Activated T-cell treated with anti-CD3 and anti-CD28 coated beads for 48 hours (primary cell): Measurements from ENCODE around the gene FSIP1.

ENCODE experiments used
- DNase-seq: peaks from one replicate; pipeline ENCODE4 v3.0.0-alpha.2; 2020; ENCODE audit warnings: low read depth

Gene FSIP1

GRCh38 chr15:39582286-39582976 lies 200.2 kb downstream of the FSIP1 start:
- DNase-seq, result no peak

GRCh38 chr15:39581793-39582285 lies 200.8 kb downstream of the FSIP1 start:
- DNase-seq, result no peak

- DNase-seq, result no peak
Measured at GRCh38 chr15:39581242-39581792, 201.3 kb downstream of the FSIP1 start.

DNA sequence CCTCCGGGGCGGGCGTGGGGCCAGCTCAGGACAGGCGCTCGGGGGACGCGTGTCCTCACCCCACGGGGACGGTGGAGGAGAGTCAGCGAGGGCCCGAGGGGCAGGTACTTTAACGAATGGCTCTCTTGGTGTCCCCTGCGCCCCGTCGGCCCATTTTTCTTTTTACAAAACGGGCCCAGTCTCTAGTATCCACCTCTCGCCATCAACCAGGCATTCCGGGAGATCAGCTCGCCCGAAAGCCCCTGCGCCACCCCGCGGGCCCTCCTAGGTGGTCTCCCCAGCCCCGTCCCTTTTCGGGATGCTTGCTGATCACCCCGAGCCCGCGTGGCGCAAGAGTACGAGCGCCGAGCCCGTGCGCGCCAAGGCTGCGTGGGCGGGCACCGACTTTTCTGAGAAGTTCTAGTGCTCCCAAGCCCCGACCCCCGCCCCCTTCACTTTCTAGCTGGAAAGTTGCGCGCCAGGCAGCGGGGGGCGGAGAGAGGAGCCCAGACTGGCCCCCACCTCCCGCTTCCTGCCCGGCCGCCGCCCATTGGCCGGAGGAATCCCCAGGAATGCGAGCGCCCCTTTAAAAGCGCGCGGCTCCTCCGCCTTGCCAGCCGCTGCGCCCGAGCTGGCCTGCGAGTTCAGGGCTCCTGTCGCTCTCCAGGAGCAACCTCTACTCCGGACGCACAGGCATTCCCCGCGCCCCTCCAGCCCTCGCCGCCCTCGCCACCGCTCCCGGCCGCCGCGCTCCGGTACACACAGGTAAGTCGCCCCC lies 202.0 kb downstream of the FSIP1 start, which contains the start of gene THBS1:
Gene THBS1, plus strand, starts transcription at position 595 of the 757 bp plus-strand sequence. CDS start 779 bp downstream, outside the sequence.
- peak; percentile 42 for DNase-seq

- peak; percentile 89 for DNase-seq
Measured at GRCh38 chr15:39580117-39580484, 202.5 kb downstream of the FSIP1 start.

DNA sequence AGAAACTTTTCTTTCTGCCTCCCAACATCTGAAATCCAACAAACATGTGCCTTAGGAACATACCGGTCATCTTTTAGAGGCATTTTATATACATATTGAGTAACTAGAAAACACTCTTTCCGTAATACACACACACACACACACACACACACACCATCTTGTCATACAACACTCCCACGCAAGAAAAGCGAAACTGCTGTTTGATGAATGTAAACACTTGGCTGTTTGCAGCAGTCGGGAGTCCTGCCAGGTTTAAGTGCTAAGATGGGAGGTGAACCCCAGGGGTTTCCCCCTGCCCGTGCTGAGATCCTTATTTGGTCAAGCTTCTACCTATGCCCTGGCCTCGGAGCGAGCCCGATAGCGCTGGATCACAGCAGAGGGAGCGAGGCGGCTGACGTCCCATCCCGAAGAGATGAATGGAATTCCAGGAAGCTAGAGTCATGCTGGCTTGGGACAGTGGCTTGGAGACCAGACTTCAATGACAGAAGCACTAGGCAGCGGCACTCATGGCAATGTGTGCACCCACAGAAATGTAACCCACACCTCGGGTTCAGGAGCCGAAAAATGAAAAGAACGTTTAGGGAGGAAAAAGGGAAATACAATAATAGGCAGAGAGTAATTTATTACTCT lies 203.0 kb downstream of the FSIP1 start:
- no peak for DNase-seq

DNA sequence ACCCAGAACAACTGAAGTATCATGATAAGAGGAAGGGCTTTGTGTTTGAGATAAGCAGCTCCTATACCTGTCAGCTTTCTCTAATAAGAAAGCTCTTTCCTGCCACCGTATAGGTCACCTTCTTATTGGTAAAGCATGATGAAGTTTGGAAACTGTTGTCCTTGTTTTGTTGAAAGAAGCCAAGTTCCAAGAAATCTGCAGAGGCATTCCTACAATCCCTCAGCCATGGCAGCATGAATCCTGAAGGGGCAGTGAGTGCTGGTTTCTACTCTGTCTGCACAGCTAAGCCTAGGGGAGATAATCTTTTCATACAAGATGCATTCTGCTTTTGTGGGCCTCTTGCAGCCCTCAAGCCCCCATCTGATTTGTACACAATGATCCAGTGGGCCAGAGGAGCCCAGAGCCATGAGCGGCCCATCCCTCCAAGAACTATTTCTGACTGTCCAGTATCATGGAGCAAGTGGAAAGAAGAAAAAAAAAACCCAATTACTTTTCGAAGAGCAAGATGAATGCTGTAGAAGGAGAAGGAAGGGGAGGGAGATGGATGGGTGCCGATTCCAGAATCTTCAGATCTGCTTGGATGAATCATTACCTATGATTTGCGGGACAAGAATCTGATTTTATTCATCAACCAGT lies 203.7 kb downstream of the FSIP1 start:
- DNase-seq, result no peak

- DNase-seq, result no peak
Measured at GRCh38 chr15:39575180-39575579, 207.5 kb downstream of the FSIP1 start.

- DNase-seq, result no peak
Measured at GRCh38 chr15:39574427-39574826, 208.2 kb downstream of the FSIP1 start.

DNA sequence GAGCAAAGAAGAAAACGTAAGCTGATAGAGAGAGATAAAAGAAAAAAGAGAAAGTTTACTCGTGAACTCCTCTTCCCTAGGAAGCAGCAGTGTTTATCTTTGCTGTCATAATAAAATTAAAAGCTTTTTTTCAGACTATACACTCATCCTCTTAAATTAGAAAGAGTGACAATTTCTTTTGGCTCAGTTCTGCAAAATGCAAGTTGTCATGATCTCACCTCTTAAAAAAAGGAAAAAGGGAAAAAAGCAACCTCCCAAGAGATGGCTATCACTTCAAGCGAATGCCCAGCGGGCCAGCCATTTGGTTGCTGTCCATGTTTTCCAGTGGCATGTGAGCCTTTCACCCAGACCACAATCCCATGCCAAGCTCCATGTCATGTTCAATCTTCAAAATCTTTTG lies 208.8 kb downstream of the FSIP1 start:
- no peak for DNase-seq

DNA sequence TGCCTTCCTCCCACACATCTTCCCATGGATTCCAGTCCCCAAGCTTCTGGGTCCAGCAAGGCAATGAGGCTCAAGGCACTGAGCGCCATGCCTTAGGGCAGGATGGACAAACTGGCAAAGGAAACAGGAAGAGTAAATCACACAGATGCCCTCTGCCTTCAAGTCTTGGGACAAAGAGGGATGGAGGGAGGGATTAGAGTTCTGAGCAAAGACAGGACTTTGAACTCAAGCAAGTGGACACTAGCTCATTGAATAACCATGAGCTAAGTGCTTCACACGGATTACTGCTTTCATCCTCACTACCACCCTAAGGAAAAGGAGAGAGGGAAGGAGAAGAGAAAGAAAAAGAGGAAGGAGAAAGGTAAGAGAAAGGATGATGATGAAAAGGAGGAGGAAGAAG lies 209.4 kb downstream of the FSIP1 start:
- no peak for DNase-seq

DNA sequence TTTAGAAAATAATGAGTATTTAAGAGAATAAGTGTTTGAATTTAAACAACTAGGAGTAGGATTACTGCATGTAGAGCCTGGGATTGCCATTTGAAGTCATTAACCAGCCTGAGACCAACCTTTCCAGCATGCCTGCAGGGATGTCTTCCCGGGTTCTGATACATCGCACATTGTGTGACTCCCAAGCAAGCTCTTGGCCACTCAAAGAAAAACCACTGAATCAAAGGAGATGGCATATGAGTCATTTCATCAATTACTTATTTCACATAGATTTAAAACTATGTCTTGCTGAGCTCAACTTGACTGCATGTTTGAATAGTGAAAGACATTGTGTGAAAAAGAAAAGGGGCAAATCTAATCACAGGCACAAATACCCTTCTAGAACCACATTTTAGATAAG lies 216.8 kb downstream of the FSIP1 start:
- DNase-seq, result no peak

DNA sequence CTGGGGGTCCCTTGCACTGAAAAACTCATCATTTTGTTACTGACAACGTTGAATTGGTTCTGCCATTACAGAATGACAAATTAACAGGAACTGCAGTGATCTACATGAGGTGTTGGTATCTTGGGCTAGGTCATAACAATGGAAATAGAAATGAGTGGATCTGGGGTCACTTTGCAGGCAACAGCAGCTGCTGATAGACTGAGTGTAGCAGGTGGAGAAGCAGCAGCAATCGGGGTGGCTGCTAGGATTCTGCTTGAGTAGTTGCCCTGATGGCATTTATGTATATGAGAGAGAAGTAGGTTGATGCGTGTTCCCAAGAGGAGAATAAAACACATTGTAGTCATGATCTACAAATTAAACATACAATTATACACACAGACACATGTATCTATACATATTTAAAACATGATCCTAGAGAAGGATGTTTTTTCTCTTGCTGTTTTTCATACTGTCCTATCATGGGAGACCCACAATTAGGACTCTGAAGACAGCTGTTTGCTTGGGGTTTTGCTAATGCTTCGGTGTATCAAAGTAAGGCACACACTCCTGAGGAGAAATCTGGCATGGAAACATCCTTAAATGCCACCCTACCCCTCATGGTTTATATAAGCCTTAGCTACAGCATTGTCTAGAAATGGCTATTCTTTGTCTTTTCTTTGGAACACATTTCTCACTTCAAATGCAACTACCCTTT lies 217.5 kb downstream of the FSIP1 start:
- DNase-seq, result no peak

GRCh38 chr15:39558421-39558820 lies 224.2 kb downstream of the FSIP1 start:
- DNase-seq, result no peak

DNA sequence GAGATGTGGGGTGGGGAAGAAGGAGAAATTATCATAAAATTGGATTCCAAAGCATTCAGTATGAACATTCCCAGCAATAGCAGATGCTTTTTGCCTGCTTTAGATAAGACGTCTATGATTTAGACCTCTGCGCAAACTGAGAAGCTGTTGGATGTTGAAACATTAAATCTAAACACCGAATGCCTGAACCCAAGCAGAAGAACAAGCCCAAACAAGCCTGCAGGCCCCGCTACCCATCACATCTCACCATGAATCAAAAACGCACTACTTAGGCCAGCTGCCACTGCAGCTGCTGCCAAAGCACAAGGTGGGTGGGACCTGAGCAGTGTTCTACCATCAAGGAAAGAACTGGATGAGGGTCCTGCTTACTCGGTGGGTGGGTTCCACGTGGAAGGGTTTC lies 226.2 kb downstream of the FSIP1 start:
- no peak for DNase-seq

GRCh38 chr15:39555885-39556284 lies 226.8 kb downstream of the FSIP1 start:
- DNase-seq, result no peak

DNA sequence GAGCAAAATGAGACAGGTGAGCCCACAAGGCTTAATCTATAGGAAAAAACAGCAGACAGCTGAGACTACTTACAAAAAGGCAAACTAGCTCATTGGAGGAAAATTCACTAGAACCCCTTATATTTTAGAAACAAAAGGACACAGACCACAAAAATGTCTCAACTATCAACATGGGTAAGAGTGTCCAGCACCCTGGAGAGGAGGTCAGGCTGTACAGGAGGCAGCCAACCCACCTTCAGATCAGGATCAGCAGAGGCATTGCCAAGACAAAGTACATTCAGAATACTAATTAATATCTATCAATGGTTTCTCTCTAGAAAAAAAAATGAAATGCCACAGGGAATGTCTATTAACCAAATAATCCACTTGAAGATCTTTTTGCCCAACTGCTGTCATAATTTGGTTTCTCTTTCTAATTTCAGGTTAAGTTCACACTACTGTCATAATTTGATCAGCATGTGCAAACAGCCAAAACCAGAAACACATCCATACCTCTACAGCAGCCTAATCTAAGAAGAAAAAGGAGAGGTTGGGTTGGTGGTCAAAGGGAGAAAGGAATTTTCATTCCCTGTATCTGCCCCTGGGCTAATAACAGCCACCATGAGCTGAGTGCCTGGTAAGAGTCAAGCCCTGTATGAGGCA lies 227.8 kb downstream of the FSIP1 start:
- DNase-seq, result no peak

DNA sequence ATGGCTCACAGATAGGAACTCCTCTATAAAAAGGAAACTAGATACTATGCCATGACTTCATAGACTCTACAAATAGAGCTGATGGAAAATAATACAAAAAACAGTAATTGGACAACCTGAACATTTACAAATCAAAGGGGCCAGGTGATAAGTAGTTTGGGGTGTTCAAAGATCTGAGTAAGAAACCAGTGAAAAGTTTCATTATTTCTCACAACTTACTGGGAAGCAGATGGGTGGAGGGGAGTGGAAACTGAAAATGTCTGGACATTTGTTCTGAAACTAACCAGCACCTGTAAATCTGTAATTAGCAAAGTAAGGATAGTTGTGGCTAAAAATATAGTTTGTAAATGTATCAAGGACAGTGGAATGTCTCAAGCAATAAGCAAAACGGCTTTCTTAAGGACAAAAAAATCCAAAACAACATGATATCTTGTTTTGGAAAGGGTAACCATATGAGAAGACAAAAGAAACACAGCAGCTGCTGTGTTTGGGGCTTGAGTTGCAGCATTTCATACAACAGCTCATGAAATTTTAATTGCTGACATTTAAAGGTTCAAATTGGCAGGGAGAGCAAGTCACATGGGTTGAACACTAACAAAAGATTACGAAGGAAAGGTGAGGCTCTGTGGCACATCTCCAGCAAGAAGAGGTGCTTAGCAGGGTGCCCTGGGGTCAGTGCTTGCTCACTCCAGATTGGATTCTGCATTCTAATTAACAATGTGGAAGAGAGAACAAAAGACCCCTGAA lies 228.5 kb downstream of the FSIP1 start:
- no peak for DNase-seq

- no peak for DNase-seq
Measured at GRCh38 chr15:39552556-39552955, 230.1 kb downstream of the FSIP1 start.

- no peak for DNase-seq
Measured at GRCh38 chr15:39551476-39551875, 231.2 kb downstream of the FSIP1 start.
